GM12878 (cell line): ENCODE results near the gene DCAF5. TPM values are rescaled to one million over a fixed set of nuclear protein-coding genes. Genes with fewer than 3 reads are reported as not detected.

Experiments
- ATAC-seq: fragments of 200-7000 bp; cut with Tn5 transposase; 3 replicates; pipeline ENCODE4 v1.9.1; 2020; ENCODE audit warnings: mild to moderate bottlenecking, moderate library complexity
- BruUV-seq: library from RNA; stranded (reverse); fragments of 400-500 nt; replicated peaks from 2 replicates; lab custom pipeline; 2021; lab: Mats Ljungman, UMichigan
- CTCF ChIA-PET: fragments of 300-600 bp; sonication (Branson Sonifier 250); formaldehyde crosslinking; extraction: SDS; loops from one replicate; lab custom pipeline; 2021; ENCODE audit warnings: inconsistent platforms; lab: Yijun Ruan, JAX
- POLR2A ChIA-PET: fragments of 350-600 bp; formaldehyde crosslinking; extraction: SDS; loops from one replicate; lab custom pipeline; 2021; ENCODE audit warnings: inconsistent platforms; lab: Charles Lee
- RAD21 ChIA-PET: fragments of 300-600 bp; sonication (Branson Sonifier 250); formaldehyde crosslinking; loops from one replicate; lab custom pipeline; 2023; ENCODE audit warnings: antibody characterized with exemption; ENCODE audit not compliant: unreplicated experiment; lab: Charles Lee
- SMC1A ChIA-PET: fragments of 300-600 bp; sonication (Branson Sonifier 250); formaldehyde crosslinking; loops from one replicate; lab custom pipeline; 2023; ENCODE audit not compliant: unreplicated experiment, uncharacterized antibody; lab: Charles Lee
- DNase-seq: peaks from one replicate; pipeline ENCODE4 v3.0.0-alpha.2; 2011; ENCODE audit warnings: low read depth, low spot score
- FAIRE-seq: peaks from 3 replicates; lab custom pipeline; 2011; peaks lifted over from hg19 to GRCh38; lab: Jason Lieb, UNC
- H2AFZ ChIP-seq: 2 replicates; pipeline ENCODE4 v1.6.0; 2011; ENCODE audit warnings: low read depth, low read length, control low read depth; ENCODE audit not compliant: control insufficient read depth
- H3K27ac ChIP-seq: 2 replicates; pipeline ENCODE4 v1.5.1; 2011; ENCODE audit warnings: control low read depth; ENCODE audit not compliant: control insufficient read depth, insufficient read depth
- H3K27me3 ChIP-seq, 2 experiments: replicated peaks in 1 of 2; 2 replicates each; pipeline versions ENCODE4 v1.6.0 to v1.6.1; 2011; ENCODE audit warnings: low read length in 1 of 2; ENCODE audit not compliant: control insufficient read depth in 2 of 2, insufficient read depth in 2 of 2
- H3K36me3 ChIP-seq, 2 experiments: 2 replicates each; pipeline ENCODE4 v1.5.1; 2011; ENCODE audit warnings: low read length in 1 of 2; ENCODE audit not compliant: control insufficient read depth in 2 of 2, insufficient read depth in 2 of 2
- H3K4me1 ChIP-seq: 2 replicates; pipeline ENCODE4 v1.6.1; 2011; ENCODE audit warnings: mild to moderate bottlenecking, low read length, moderate library complexity, mixed read lengths; ENCODE audit not compliant: control insufficient read depth, insufficient read depth
- H3K4me2 ChIP-seq: 2 replicates; pipeline ENCODE4 v1.6.0; 2011; ENCODE audit warnings: control low read depth; ENCODE audit not compliant: control insufficient read depth, insufficient read depth
- H3K4me3 ChIP-seq: fragments of 200-600 bp; sonication (generic); 2 replicates; pipeline ENCODE4 v1.5.1; 2016
- H3K79me2 ChIP-seq: 2 replicates; pipeline ENCODE4 v1.6.0; 2011; ENCODE audit warnings: low read length; ENCODE audit not compliant: control insufficient read depth, insufficient read depth
- H3K9ac ChIP-seq: 2 replicates; pipeline ENCODE4 v1.8.0; 2011; ENCODE audit warnings: low read length, control low read depth, mixed read lengths; ENCODE audit not compliant: control insufficient read depth, insufficient read depth
- H3K9me3 ChIP-seq: replicated peaks from 3 replicates; pipeline ENCODE4 v1.5.1; 2011; ENCODE audit warnings: mild to moderate bottlenecking, low read length; ENCODE audit not compliant: control insufficient read depth, insufficient read depth
- H4K20me1 ChIP-seq: 2 replicates; pipeline ENCODE4 v1.6.0; 2011; ENCODE audit not compliant: control insufficient read depth, insufficient read depth
- CEBPB ChIP-seq, 2 experiments: fragments of 150-350 bp in 1 of 2; IDR thresholded peaks; 2 replicates each; pipeline ENCODE4 v1.6.1; 2012 to 2014; ENCODE audit warnings: low read depth in 2 of 2, low read length in 2 of 2, borderline replicate concordance in 1 of 2, inconsistent platforms in 1 of 2
- CREB1 ChIP-seq: IDR thresholded peaks from 2 replicates; pipeline ENCODE4 v1.6.1; 2012; ENCODE audit warnings: low read depth, mild to moderate bottlenecking, inconsistent platforms
- DPF2 ChIP-seq: fragments of 450-650 bp; IDR thresholded peaks from 2 replicates; pipeline ENCODE4 v1.6.1; 2017; ENCODE audit warnings: mild to moderate bottlenecking
- EGR1 ChIP-seq, 2 experiments: IDR thresholded peaks; 1 replicate in 1 of 2; 2 replicates in 1 of 2; pipeline ENCODE4 v1.6.1; 2011 to 2012; ENCODE audit warnings: low read depth in 2 of 2, low read length in 2 of 2, borderline replicate concordance in 1 of 2, mild to moderate bottlenecking in 1 of 2, moderate library complexity in 1 of 2
- GATAD2B ChIP-seq: fragments of 450-650 bp; conservative IDR thresholded peaks from 2 replicates; pipeline ENCODE4 v1.6.1; 2017; ENCODE audit warnings: low read depth, mild to moderate bottlenecking, moderate library complexity
- IRF4 ChIP-seq: IDR thresholded peaks from 2 replicates; pipeline ENCODE4 v1.6.1; 2011; ENCODE audit warnings: low read depth, low read length
- JUND ChIP-seq: IDR thresholded peaks from 2 replicates; pipeline ENCODE4 v1.6.1; 2012; ENCODE audit warnings: low read depth, mild to moderate bottlenecking, low read length, improper control_type of control experiment, moderate library complexity
- MTA3 ChIP-seq: IDR thresholded peaks from 2 replicates; pipeline ENCODE4 v1.6.1; 2012; ENCODE audit warnings: low read length, inconsistent platforms, borderline replicate concordance
- NFIC ChIP-seq: IDR thresholded peaks from 2 replicates; pipeline ENCODE4 v1.6.1; 2012; ENCODE audit warnings: low read depth, mild to moderate bottlenecking, inconsistent platforms, low read length, moderate library complexity
- NRF1 ChIP-seq: conservative IDR thresholded peaks from 2 replicates; pipeline ENCODE4 v1.6.1; 2011; ENCODE audit warnings: mild to moderate bottlenecking, low read depth, low read length, improper control_type of control experiment
- SMC3 ChIP-seq: IDR thresholded peaks from 2 replicates; pipeline ENCODE4 v1.6.1; 2011; ENCODE audit warnings: low read length, improper control_type of control experiment, borderline replicate concordance
- TCF3 ChIP-seq: IDR thresholded peaks from 2 replicates; pipeline ENCODE4 v1.6.1; 2012; ENCODE audit warnings: low read depth, mild to moderate bottlenecking, low read length, borderline replicate concordance; ENCODE audit not compliant: insufficient read depth
- YY1 ChIP-seq: IDR thresholded peaks from 2 replicates; pipeline ENCODE4 v1.6.1; 2011; ENCODE audit warnings: low read depth, mild to moderate bottlenecking, low read length
- ZNF24 ChIP-seq: fragments of 450-650 bp; IDR thresholded peaks from 2 replicates; pipeline ENCODE4 v1.6.1; 2017; ENCODE audit warnings: antibody characterized with exemption, mild to moderate bottlenecking
- ZNF592 ChIP-seq: fragments of 450-650 bp; IDR thresholded peaks from 2 replicates; pipeline ENCODE4 v1.6.1; 2017; ENCODE audit warnings: mild to moderate bottlenecking, moderate library complexity
- ZSCAN29 ChIP-seq: fragments of 450-650 bp; IDR thresholded peaks from 2 replicates; pipeline ENCODE4 v1.6.1; 2017; ENCODE audit warnings: mild to moderate bottlenecking, moderate library complexity
- WGBS: methylation state at CpG from one replicate; pipeline ENCODE4 v1.1.6; 2016; ENCODE audit warnings: low lambda C conversion rate; ENCODE audit not compliant: insufficient replicate concordance, insufficient coverage; ENCODE audit errors: missing lambda C conversion rate; 5-methylcytosine and 5-hydroxymethylcytosine counted together
- in situ Hi-C: fragments of 300-500 bp; cut with MboI; formaldehyde crosslinking; loops from 9 replicates; pipeline ENCODE4 v1.14.3; 2018; ENCODE audit warnings: mixed read lengths
- intact Hi-C: fragments of 100-400 bp; cut with micrococcal nuclease; formaldehyde crosslinking; loops from one replicate; pipeline ENCODE4 v1.14.2; 2022; ENCODE audit not compliant: unreplicated experiment
- polyA plus RNA-seq, 11 experiments: library from polyadenylated mRNA; depleted of rRNA in 4 of 11; unstranded in 6 of 11; stranded (reverse) in 5 of 11; fragments of >200 nt; fragmentation: Nextera tagmentation in 4 of 11; fragmentation: Illumina TruSeq in 1 of 11; extraction: Ambion mirVana in 4 of 11; extraction: Trizol in 1 of 11; gene quantifications; 1 replicate in 1 of 11; 2 replicates in 10 of 11; pipeline versions ENCODE4 v1.2.1 to v1.2.3, GENCODE V29; 2011 to 2016; ENCODE audit warnings: inconsistent platforms in 2 of 11, missing spikeins in 2 of 11, low read depth in 1 of 11
- total RNA-seq, 4 experiments: library from RNA; depleted of rRNA in 3 of 4; stranded (reverse); fragments of >200 nt in 3 of 4; fragmentation: Illumina TruSeq in 1 of 4; extraction: Trizol in 1 of 4; gene quantifications; 2 replicates each; pipeline versions ENCODE4 v1.2.1 to v1.2.3, GENCODE V29; 2013 to 2021
- TF ChIP-seq, protein P1 (sequence below): fragments of 450-650 bp; IDR thresholded peaks from 2 replicates; pipeline ENCODE4 v1.6.1; 2016; ENCODE audit warnings: mild to moderate bottlenecking, moderate library complexity, borderline replicate concordance

Gene DCAF5
- total and polyA plus RNA-seq, 10 of the 15 experiments (the other 5 are each of a cell fraction or from before 2014, with no cell fraction given), result 6.8 to 38.1 (median 19.1) TPM

- peaks cover 17% of the 10 kb centered on the region for H3K4me1 ChIP-seq
- no peaks in the 10 kb centered on the region for H3K9me3 ChIP-seq
- H2AFZ ChIP-seq, result no peak overlapping the region
- 73% methylated on average over 5 of the region's 5 CpGs for WGBS
- peaks cover 0 to 15% of the 10 kb centered on the region in 2 experiments; a peak in 2 of 4 replicates for H3K36me3 ChIP-seq
- 0 out of 2 replicates have a peak, but pooled peaks cover 3% of the 10 kb centered on the region for H4K20me1 ChIP-seq
- DNase-seq (no peak), ATAC-seq (no peak), FAIRE-seq (no peak)
- RAD21 ChIA-PET, result interaction anchor here (0.6 kb wide), 1 partner anchor 24 kb away, joined by 3 read pairs; no protein-coding TSS in a partner anchor
- in situ Hi-C loops (no loop called here), intact Hi-C loops (no loop called here)
- H3K27me3 ChIP-seq, result no peaks in the 10 kb centered on the region
- peaks cover 35% of the 10 kb centered on the region for H3K79me2 ChIP-seq
- no peak overlapping the region for H3K4me2 ChIP-seq
- no peak overlapping the region for H3K9ac ChIP-seq
- CTCF ChIA-PET, result interaction anchor here (3.8 to 6.5 kb wide), 3 partner anchors 9 to 12 kb away, joined by 19 to 58 read pairs (median 30); no protein-coding TSS in a partner anchor
- no peak overlapping the region for H3K4me3 ChIP-seq
- no TSS peak for BruUV-seq
- SMC1A ChIA-PET, result interaction anchor here (0.7 to 2.1 kb wide), 2 partner anchors 10 to 13 kb away, joined by 3 to 4 read pairs; no protein-coding TSS in a partner anchor
- no peak overlapping the region for H3K27ac ChIP-seq
- POLR2A ChIA-PET, result no interaction called here
- TF ChIP-seq TCF3 (no peak), ZSCAN29 (no peak), YY1 (no peak), DPF2 (no peak), GATAD2B (no peak), CEBPB (IDR thresholded peaks at IDR 0.05; ENCODE audit: borderline replicate concordance in 1 of 2, low read depth in 2 of 2, low read length in 2 of 2) (no peak), CREB1 (no peak), NFIC (no peak), JUND (no peak), ZNF24 (no peak), EGR1 (IDR thresholded peaks at IDR 0.05; ENCODE audit: borderline replicate concordance in 1 of 2, low read depth in 2 of 2, low read length in 2 of 2) (no peak), MTA3 (no peak), IRF4 (no peak), ZNF592 (no peak), SMC3 (no peak), NRF1 (no peak)
- TF ChIP-seq, protein P1, sequence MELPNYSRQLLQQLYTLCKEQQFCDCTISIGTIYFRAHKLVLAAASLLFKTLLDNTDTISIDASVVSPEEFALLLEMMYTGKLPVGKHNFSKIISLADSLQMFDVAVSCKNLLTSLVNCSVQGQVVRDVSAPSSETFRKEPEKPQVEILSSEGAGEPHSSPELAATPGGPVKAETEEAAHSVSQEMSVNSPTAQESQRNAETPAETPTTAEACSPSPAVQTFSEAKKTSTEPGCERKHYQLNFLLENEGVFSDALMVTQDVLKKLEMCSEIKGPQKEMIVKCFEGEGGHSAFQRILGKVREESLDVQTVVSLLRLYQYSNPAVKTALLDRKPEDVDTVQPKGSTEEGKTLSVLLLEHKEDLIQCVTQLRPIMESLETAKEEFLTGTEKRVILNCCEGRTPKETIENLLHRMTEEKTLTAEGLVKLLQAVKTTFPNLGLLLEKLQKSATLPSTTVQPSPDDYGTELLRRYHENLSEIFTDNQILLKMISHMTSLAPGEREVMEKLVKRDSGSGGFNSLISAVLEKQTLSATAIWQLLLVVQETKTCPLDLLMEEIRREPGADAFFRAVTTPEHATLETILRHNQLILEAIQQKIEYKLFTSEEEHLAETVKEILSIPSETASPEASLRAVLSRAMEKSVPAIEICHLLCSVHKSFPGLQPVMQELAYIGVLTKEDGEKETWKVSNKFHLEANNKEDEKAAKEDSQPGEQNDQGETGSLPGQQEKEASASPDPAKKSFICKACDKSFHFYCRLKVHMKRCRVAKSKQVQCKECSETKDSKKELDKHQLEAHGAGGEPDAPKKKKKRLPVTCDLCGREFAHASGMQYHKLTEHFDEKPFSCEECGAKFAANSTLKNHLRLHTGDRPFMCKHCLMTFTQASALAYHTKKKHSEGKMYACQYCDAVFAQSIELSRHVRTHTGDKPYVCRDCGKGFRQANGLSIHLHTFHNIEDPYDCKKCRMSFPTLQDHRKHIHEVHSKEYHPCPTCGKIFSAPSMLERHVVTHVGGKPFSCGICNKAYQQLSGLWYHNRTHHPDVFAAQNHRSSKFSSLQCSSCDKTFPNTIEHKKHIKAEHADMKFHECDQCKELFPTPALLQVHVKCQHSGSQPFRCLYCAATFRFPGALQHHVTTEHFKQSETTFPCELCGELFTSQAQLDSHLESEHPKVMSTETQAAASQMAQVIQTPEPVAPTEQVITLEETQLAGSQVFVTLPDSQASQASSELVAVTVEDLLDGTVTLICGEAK, result no peak
Measured at GRCh38 chr14:69142101-69142500, 10.8 kb downstream of the DCAF5 start.
